VCaP (cell line): ENCODE data around the gene DPM3.

Experiments
- H3K27ac ChIP-seq: fragments of 450-650 bp; 2 replicates; pipeline ENCODE4 v1.5.1; 2017
- TF ChIP-seq, protein P1 (sequence below): fragments of 450-650 bp; conservative IDR thresholded peaks from 2 replicates; pipeline ENCODE4 v1.5.1; 2017; ENCODE audit warnings: mild to moderate bottlenecking, moderate library complexity

Gene DPM3

DNA sequence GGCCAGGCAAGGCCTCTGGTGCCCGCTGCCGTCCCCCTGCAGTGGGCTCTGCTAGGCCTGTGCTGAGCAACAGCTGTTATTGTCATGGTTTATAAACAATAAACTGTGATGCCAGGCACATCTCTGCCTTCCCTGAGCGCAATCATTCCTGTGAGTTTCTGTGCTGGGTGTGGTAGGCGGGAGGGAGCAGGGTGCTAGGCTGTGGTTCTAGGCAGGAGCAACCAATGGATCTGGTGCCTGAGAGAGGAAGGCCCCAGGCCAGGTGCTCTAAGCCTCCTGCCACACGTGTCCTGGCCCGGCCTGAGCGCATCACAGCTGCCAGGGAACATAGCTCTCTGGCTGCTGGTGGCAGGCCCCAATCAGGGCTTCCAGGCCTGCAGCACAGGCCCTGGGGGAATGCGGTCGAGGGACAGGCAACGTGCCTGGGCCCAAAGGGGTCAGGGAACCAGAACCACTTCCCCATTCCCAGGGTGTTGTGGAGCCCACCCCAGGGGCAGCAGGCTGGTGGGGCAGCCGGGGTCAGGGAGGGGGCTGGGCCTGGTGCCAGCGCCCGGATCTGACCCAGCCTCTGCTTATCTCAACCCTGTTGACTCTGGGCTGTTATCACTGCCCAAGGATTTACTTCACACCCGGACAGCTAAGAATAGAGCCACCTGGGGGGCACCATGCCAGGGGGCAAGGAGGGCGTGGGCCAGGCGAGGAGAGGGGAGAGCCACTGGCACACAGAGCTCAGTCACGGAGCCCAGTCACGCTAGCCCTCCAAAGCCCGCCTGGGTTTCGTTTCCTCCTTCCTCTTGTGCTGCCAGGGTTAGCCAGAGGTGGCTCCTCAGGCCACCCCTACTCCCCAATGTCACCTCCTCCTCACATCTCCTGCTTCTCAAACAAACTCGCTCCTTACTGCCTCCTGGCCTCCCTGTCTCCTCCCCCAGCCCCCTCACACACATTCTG, 44.8 kb upstream of the DPM3 start:
- H3K27ac ChIP-seq, result no peak overlapping the region
- TF ChIP-seq, protein P1, sequence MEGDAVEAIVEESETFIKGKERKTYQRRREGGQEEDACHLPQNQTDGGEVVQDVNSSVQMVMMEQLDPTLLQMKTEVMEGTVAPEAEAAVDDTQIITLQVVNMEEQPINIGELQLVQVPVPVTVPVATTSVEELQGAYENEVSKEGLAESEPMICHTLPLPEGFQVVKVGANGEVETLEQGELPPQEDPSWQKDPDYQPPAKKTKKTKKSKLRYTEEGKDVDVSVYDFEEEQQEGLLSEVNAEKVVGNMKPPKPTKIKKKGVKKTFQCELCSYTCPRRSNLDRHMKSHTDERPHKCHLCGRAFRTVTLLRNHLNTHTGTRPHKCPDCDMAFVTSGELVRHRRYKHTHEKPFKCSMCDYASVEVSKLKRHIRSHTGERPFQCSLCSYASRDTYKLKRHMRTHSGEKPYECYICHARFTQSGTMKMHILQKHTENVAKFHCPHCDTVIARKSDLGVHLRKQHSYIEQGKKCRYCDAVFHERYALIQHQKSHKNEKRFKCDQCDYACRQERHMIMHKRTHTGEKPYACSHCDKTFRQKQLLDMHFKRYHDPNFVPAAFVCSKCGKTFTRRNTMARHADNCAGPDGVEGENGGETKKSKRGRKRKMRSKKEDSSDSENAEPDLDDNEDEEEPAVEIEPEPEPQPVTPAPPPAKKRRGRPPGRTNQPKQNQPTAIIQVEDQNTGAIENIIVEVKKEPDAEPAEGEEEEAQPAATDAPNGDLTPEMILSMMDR, result no peak

DNA sequence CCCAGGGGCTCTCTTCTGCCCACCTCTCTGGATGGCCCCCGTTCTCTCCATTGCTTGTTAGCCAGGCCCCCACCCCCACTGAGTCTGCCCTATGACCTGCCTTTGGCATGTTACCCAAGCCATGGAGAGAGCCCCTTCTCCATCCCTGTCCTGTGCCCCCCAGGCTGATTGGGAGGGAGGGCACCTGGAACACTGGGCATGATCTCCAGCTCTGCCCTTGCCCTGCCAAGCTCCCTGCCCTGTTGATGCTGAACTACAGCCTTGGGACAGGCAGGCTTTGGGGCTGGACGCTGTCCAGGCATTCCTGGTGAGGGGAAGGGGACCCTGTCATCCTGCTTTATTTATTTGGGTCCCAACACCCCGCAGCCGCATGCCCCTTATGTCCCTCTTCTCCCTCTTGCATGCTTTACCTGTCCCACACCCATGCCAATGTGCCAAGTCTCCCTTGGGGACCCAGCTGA, 44.0 kb upstream of the DPM3 start:
- no peak overlapping the region for H3K27ac ChIP-seq
- TF ChIP-seq, protein P1, result no peak

DNA sequence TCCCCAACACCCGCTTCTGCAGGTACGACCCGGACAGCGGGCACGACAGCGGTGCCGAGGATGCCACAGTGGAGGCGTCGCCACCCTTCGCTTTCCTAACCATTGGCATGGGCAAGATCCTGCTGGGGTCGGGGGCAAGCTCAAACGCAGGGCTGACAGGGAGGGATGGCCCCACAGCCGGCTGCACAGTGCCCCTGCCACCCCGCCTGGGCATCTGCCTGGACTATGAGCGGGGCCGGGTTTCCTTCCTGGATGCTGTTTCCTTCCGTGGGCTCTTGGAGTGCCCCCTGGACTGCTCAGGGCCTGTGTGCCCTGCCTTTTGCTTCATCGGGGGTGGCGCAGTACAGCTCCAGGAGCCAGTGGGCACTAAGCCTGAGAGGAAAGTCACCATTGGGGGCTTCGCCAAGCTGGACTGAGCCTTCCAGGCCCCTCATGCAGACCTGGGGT, 43.5 kb upstream of the DPM3 start:
- TF ChIP-seq, protein P1, result no peak
- H3K27ac ChIP-seq, result no peak overlapping the region

DNA sequence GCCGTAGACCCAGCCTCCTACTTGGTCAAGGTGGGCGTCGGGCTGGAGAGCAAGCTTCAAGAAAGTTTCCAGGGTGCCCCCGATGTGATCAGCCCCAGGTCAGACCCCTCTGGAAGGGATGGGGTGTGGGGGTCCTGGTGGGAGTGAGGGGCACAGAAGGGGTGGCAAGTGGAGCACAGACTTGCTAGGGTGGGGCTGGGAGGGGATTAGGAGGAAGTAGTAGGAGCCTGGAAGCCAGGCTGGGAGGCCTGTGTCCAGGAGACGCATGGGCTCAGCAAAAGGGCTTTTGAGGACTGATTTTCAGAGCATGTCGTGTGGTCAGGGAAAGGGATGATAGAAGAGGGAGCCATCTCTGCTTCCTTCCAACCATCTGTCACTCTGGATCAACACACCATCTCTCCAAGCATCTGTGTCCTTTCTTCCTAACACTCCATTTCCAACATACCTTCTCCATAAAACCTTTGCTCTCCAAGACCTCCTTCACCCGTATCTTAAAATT, 41.8 kb upstream of the DPM3 start:
- H3K27ac ChIP-seq, result no peak overlapping the region
- TF ChIP-seq, protein P1, result no peak

DNA sequence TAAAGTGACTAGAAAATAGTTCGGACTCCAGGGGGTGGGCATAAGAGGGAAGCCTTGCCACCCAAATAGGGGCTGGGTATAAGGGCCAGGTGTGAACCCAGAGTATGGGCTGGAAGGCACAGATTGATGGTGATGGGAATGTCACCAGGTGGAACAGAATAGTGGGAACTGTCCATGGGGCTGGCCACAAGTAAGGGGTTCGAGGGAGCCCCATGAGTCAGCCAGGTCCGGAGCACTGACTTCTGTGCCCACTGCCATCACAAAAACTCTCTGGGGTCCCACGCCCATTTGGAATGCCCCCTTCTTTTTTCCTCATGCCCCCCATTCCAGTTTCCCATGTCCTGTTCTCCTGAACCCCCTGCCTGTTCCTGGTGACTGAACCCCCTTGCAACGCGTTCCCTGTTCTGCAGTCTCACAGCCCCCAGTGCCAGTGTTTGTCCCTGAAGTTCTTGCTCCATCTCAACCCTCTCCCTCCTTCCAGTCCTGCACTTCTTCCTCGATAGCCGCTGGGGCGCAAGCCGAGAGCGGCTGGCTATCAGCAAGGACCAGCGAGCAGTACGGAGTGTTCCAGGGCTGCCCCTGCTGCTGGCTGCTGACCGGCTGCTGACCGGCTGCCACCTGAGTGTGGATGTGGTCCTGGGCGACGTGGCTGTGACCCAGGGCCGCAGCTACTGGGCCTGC, 41.2 kb upstream of the DPM3 start:
- no peak overlapping the region for H3K27ac ChIP-seq
- TF ChIP-seq, protein P1, result no peak

DNA sequence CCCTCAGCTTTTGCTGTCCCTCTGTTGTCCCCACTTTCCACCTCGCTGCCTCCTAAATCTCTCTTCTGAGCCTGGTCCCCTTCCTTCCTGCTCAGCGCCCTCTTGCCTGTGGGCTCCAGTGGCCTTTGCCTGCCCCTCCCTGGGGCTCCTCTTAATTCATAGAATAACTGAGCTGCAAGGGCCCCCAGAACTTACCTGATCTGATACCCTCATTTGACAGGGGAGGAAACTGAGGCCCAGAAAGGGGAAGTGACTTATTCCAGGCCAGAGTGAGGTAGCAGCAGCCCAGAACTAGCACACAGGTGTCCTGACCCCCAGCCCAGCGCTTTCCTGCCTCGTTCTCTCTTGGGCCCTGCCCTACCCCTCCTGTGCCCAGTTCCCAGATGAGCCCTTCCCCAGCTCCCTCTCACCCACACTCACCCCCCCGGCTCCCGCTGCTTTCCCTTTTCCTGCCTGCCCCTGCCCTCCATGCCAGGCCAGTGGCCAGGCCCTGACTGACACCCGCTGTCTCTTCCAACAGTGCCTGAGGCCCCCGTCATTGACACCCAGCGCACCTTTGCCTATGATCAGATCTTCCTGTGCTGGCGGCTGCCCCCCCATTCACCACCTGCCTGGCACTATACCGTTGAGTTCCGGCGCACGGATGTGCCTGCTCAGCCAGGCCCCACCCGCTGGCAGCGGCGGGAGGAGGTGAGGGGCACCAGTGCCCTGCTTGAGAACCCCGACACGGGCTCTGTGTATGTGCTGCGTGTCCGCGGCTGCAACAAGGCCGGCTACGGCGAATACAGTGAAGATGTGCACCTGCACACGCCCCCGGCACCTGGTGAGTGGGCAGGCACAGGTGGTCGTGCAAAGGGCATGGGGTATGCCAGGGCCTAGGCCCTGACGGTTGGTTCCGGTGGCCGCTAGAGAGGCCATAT, 39.0 kb upstream of the DPM3 start:
- H3K27ac ChIP-seq, result no peak overlapping the region
- TF ChIP-seq, protein P1, result no peak
